GM21737 (cell line): ENCODE measurements around the gene TGFB2.

Source experiments
- ATAC-seq: cut with Tn5 transposase; IDR thresholded peaks from one replicate; pipeline ENCODE4 v1.9.1; 2021; ENCODE audit warnings: mild to moderate bottlenecking, moderate library complexity; ENCODE audit not compliant: unreplicated experiment

The TGFB2 gene

DNA sequence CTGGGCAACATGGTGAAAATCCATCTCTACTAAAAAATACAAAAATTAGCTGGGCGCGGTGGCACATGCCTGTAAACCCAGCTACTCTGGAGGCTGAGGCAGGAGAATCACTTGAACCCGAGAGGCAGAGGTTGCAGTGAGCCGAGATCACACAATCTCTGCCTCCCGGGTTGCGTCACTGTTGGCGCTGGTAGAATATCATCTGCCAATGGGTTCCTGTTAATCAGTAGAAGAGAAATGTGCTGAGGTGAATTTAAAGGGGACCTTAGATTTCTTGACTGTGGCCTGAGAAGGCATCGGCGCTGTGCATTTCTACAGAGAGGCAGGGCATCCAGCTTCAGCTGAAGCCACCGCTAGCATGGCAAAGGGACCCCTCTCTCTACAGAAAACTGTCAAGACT lies 68.0 kb downstream of the TGFB2 start:
- ATAC-seq = no peak

DNA sequence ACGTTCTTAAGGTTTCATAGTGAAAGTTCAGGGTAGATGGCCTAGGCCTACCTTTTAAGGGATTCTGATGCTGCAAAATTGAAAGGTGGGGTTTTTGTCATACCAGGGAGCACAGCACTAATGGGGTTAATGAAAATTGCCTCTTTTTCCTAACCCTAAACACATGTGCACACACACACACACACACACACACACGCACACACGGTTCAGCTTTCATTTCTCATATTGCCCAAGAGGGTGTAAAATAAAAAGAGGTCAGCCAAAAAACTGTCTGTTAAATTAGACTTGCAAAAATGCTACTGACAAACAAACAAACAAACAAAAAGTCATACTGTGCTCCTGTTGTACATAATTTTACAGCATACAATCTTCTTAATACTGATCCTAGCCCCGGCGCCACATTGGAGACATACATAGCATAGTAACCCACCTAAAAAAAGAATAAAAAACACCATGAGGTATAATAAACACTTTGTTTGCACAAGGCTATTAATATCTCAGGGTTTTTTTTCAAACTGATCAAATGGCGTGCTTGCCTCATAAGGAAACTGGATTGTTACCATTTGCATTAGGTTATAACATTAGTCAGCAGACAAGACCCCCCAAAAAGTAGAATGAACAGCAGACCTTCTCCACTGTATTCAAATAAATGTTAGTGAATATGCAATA lies 69.1 kb downstream of the TGFB2 start:
- no peak for ATAC-seq

DNA sequence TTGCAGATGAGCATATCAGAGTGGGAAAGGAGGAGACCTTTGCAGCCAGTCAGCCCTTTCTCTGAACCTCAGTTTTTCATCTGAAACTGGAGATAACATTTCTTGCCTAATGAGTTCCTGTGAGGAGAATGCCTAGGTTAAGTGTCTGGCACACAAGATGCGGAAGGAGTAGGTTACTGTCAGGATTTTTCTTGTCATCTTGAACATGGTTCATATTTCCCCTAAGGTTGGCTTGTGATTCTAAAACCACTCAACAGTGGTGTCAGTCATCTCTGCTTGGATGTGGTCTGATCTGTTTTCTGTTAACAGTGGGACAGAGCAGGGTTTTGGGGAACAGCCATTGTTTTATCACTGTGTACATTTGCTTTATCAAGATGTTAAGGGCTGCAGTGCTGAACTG lies 70.6 kb downstream of the TGFB2 start:
- no peak for ATAC-seq

DNA sequence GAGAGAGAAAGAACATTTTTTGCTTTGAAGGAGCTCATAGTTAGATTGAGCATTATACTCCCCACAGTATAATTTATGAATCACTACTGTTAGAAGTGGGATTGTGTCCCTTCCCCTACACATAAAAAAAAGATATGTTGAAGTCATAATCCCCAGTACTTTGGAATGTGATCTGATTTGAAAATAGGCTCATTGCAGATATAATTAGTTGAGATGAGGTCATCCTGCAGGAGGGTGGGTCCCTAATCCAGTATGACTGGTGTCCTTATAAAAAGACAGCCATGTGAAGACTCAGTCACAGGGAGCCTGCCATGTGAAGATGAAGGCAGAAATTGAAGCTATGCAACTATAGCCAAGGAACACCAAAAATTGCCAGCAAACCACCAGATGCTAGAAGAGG lies 76.4 kb downstream of the TGFB2 start:
- no peak for ATAC-seq

DNA sequence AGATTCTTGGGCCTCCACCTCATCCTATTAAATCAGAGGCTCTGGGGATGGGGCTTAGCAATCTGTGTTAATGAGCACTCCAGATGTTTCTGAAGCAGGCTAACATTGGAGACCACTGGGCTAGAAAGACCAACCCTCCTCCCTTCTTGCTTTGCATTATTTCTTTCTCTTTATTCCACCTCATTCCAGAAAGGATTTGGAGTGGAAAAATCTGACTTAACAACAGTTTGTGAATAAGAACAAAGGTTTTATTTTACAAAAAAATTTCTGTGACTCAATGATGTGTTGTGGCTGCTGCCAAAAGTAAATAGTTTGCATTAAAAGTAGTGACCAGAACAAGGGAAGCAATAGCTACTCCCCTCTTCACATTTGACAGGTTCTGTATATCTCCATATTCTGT lies 79.4 kb downstream of the TGFB2 start:
- no peak for ATAC-seq

DNA sequence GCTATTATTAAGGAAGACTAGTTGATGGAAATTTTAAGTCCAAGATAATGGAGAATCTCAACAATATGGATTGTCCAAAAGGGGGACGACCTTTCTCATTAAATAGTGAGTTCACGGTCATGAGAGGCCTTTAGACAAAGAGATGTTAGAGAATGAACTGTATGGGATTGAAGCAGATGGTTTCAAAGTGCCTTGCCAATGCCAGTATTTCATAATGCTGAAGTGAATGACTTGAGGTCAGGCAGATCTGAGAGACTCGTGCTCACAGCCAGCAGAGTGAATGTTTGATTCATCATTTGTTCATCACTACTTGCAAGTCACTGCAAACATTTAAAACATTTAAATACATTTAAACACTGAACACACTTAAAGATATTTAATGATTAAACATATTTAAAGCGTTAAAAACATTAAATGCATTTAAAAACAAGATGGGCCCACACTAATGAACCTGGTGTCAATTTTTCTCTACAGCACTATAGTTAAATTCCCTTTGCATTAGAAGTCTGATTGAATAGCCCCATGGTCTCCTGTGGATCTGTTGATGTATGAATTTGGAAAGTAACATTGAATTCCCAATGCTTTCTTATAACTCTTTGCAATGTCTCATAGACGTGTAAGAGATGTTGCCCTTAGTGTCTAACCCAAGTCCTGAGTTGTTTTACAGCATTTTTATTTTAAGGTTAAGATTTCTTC lies 80.7 kb downstream of the TGFB2 start:
- no peak for ATAC-seq

DNA sequence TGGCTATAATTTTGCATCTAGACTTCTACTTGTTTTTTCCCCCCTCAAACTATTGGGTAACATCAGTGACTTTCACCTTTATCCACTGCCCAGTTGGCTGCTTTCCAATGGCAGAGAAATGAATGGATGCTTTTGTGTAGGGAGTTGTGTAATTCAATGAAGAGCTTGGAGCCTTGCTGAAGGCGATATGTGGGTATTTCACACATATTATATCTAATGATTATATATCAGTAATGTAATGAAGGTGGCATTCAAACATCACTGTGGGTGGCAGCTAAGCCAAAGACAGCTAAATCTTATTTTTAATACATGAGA lies 81.2 kb downstream of the TGFB2 start:
- ATAC-seq = no peak

DNA sequence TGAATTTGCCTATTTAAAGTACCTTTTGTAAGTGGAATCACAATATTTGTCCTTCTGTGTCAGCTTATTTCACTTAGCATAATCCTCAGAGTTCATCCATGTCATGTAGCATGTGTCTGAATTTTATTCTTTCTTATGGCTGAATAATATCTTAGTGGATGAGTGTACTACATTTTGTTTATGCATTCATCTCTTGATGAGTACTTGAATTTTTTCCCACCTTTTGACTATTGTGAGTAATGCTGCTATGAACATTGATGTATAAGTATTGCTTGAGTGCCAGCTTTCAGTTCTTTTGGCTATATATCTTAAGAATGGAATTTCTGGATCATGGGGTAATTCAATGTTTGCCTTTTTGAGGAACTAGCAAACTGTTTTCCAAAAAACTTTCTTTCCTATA lies 84.2 kb downstream of the TGFB2 start:
- no peak for ATAC-seq

DNA sequence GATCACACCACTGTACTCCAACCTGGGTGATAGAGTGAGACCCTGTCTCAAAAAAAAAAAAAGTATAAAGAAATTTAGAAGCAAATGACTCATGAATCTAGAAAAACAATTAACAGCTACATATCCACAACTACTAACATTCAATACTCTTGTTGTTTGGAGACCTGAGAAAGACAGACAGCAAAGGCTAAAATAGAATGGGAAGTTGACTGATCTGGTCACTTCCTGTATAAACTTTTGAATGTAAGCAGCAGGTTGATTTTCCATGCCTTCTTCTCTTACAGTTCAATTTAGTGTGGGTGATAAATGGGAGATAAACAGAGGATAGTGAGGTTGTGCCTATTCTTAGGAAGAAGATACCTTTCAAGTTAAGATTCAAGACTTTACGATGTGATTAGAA lies 85.2 kb downstream of the TGFB2 start:
- ATAC-seq = no peak

DNA sequence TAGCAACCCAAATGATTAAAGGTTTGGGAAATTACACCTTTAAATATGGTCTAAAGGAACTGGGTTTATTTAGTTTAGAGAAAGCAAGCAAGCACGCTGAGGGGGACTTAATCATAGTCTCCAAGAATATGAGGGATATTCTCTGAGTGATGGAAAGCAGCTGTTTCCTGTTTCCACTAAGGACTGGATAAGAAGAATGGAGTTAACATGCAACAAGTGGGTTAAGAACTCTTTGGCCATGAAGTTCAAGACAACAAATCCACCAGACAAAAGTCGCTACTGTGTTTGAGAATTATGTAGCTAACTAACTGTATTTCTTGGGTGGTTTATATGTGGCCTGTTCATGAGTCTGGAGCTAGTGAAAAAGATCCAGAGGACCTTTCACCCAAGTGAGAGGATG lies 85.7 kb downstream of the TGFB2 start:
- ATAC-seq = no peak

DNA sequence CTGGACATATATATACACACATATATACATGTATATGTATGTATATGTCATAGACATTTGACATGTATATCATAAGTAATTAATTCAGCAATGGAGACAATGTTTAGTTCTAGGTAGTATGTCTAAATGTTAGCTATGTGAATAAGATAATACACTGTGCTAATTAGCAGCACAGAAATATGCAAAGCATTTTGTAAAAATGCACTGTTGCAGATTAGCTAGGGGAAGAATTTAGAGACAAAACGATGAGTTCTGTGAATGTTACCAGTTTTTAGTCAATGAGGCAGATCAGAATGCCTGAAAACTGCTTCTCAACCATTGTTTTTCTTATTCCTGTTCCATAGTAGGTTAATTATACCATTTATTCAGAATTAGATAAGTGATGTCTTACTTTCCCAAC lies 86.3 kb downstream of the TGFB2 start:
- ATAC-seq = no peak

DNA sequence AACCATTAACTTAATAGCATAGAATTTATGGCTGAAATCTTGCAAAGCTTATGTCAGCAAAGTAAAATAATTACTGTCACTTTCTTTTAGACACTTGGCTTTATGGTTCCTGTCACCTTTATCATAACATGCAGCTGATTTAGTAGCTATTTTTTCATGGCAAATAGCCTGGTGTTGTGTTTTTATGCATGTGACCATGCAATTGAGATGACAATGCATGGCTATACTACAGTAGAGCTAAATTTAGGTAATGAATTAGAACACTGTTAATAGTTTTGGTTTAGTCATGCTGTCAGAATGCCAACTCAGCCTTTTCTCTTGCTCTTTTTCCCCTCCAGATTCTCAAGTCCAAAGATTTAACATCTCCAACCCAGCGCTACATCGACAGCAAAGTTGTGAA lies 88.6 kb downstream of the TGFB2 start:
- no peak for ATAC-seq

DNA sequence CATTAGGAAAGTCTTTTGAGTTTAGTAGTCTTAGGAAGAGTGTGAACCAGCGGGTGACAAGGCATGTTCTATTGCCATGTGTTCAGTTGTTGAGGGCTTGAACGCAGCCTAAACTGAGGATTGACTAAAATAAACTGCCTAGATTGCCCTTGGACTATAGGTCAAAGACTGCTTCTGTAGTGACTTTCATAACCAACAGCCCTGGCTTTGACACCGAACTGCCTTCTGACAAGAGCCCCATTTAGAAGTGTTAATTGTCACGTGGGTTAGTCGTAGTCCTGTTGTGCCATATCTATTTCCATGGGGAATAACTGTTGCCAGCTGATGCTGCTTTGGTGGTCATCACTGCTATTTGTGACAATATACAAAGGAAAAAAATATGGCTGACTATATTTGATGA lies 90.4 kb downstream of the TGFB2 start:
- ATAC-seq = no peak

DNA sequence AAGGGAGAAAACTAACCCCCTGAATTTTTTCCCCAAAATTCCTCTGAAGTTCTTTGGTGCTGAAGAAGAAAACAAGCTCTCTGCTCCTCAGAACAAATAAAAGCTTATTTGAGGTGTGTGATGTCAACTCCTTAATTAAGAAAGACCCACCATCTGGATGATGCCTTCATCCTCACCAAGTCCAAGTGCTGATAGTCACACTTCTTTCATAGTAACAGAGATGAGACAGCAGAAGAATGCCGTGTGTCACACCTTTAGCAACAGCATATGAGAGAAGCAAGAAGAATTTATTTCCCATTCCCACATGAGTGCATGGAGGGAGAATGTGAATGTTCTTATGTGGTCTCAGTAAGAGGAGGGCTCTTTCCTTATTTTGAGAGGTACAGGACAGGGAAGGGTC lies 91.2 kb downstream of the TGFB2 start:
- no peak for ATAC-seq

DNA sequence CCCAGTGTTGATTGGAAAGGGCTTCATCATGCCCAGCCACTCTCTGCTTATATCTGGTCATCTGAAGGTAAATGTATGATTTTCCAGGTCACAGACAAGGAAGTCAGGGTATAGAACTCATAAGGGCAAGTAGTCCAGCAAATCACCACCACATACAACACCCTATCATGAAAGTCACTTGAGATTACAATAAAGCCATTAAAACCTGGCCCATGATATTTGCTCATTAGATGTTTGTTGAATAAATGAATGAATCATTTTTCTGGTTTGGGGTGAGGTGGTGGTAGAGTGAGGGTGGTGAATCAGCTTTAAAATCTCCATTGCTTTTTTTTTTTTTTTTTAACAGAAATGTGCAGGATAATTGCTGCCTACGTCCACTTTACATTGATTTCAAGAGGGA lies 91.9 kb downstream of the TGFB2 start:
- ATAC-seq = no peak

DNA sequence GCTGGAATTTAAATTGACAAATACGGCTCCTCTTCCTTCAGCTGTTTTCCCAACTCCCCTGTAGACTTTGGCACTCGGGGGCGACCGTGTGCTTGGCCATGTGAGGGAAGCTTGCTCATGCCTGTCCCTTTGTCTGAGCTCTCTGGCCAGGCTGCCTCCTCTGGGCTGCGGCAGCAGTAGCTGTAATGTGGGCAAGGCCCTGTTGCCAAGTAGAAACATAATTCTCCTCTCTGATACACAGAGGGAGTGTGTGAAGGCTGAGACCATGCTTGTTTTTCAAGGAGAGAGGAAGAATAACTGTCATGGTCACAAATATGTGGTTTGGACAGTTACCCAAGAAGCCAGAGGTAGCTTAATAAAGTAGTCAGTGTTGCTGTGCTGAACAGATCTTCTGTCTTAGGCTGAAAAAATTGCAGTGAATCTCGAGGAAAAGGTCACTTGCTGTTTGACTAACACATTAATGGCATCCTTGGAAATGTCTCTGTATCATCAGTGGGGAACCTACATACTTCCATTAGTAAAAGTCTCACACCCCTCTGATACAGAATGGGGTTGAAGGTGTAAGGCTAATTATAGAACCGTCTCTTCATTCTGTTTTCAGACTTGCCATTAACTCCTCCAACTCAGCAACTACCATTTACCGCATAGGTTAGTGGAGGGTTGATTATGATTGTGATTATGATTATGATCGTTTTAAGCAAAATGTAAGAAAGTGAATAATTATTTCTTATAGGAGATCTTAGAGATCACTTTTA lies 94.6 kb downstream of the TGFB2 start:
- no peak for ATAC-seq

DNA sequence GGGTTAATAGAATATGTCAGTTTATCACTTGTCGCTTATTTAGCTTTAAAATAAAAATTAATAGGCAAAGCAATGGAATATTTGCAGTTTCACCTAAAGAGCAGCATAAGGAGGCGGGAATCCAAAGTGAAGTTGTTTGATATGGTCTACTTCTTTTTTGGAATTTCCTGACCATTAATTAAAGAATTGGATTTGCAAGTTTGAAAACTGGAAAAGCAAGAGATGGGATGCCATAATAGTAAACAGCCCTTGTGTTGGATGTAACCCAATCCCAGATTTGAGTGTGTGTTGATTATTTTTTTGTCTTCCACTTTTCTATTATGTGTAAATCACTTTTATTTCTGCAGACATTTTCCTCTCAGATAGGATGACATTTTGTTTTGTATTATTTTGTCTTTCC lies 98.1 kb downstream of the TGFB2 start:
- ATAC-seq = no peak

DNA sequence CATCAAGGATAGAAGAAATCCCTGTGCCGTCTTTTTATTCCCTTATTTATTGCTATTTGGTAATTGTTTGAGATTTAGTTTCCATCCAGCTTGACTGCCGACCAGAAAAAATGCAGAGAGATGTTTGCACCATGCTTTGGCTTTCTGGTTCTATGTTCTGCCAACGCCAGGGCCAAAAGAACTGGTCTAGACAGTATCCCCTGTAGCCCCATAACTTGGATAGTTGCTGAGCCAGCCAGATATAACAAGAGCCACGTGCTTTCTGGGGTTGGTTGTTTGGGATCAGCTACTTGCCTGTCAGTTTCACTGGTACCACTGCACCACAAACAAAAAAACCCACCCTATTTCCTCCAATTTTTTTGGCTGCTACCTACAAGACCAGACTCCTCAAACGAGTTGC lies 99.0 kb downstream of the TGFB2 start:
- no peak for ATAC-seq

DNA sequence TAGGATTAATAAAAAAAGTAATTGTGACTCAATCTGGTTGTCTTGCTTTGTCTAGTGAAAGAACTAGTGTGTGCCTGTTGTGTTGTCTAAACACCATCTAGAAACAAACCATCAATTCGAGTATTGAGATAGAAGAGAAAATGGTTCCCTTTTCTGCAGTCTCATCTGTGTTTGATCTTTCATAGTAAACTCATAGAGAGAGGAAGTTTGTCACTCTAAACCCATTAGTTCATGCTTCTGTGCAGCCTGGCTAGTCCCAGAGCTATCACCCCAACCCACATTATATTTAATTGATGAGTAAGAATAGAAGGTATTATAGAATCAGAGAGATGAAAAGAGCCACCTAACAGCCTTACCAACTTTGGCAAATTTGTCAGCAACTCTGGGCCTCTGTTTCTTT lies 99.5 kb downstream of the TGFB2 start:
- ATAC-seq = no peak

DNA sequence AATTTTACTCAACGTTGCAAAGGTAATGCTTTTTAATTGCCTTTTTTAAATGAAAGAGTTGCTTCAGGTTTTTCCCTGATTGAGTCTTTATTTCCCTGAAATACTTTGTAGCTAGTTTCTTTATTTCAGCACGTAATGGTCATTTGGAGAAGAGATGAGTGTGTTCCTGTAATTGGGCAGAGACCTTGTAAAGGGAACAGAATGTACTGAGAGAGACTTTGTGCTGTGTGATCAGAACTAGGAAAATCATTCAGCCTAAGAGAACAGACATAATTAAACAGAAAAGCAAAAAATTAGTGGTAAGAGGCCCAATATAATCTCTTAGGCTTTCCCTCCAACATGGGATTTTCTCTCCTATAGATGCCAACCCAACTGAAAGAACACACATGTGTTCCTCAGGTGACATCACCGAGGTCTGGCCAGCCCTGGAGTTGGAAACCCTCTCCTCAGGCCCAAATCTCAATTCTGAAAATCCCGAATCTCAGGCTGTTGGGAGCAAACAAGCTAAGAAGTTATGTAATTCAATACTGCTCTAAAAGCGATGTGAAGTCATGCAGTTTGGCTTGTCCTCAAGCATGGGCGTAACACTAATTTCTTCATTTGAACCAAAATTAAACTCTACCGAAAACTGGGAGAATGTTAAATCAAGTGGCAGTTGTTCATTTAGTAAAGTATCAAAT lies 102.0 kb downstream of the TGFB2 start:
- no peak for ATAC-seq

DNA sequence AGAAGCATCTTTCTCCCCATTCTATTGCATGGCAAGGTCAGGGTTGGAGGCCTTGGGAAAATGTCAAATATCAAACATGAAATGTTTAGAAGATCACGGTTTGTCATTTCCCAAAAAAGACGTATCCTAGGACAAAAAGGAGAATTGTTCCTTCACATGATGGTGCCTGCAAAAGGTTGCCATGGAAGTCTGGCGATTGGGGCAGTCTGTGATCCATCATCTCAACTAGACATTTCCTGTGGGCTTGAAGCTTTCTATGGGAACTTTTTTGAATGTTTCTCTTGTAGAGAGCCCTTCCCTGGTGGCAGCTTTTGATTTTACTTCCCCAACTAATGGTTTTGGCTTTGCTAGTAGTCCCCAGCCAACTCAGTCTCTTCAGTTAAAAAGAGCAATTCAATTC lies 106.3 kb downstream of the TGFB2 start:
- no peak for ATAC-seq
